HepG2 (cell line): ENCODE data around the gene MYD88. TPM values are rescaled to one million over a fixed set of nuclear protein-coding genes. Genes with fewer than 3 reads are reported as not detected.
A peak's percentile ranks its signal among the peaks of the same experiment; 100 is the strongest.

Experiments used
- ATF7 ChIP-seq, 2 experiments: fragments of 450-650 bp in 1 of 2; sonication (generic) in 1 of 2; formaldehyde crosslinking in 1 of 2; IDR thresholded peaks; 2 replicates each; pipeline versions ENCODE4 v1.4.0 to v1.6.1; 2016 to 2020; ENCODE audit warnings: antibody characterized with exemption in 1 of 2, mild to moderate bottlenecking in 1 of 2, missing genetic modification reagents in 1 of 2
- BORCS8-MEF2B ChIP-seq: sonication (generic); formaldehyde crosslinking; IDR thresholded peaks from 2 replicates; pipeline ENCODE4 v1.8.0; 2022; ENCODE audit warnings: mild to moderate bottlenecking, missing genetic modification reagents
- CBX1 ChIP-seq: IDR thresholded peaks from one replicate; pipeline ENCODE4 v1.6.1; 2016; ENCODE audit warnings: antibody characterized with exemption, low read depth
- CCAR2 ChIP-seq: fragments of 200-400 bp; formaldehyde crosslinking; optimal IDR thresholded peaks from 2 replicates; pipeline ENCODE3; 2018; ENCODE audit warnings: low read depth, mild to moderate bottlenecking, low read length, moderate library complexity
- DR1 ChIP-seq: sonication (generic); formaldehyde crosslinking; IDR thresholded peaks from 2 replicates; pipeline ENCODE4 v1.8.0; 2021; ENCODE audit warnings: mild to moderate bottlenecking, missing genetic modification reagents, inconsistent platforms
- ERF ChIP-seq: IDR thresholded peaks from 2 replicates; pipeline ENCODE4 v1.6.1; 2018; ENCODE audit warnings: missing biosample characterization, missing genetic modification reagents
- FOXP1 ChIP-seq, 2 experiments: fragments of 450-650 bp in 1 of 2; IDR thresholded peaks; 2 replicates each; pipeline ENCODE4 v1.6.1; 2017 to 2018; ENCODE audit warnings: antibody characterized with exemption in 1 of 2
- GMEB1 ChIP-seq: sonication (generic); formaldehyde crosslinking; IDR thresholded peaks from 2 replicates; pipeline ENCODE4 v1.5.1; 2020; ENCODE audit warnings: missing genetic modification reagents, mild to moderate bottlenecking, borderline replicate concordance
- HIC2 ChIP-seq: sonication (generic); formaldehyde crosslinking; IDR thresholded peaks from 2 replicates; pipeline ENCODE4 v1.9.0; 2022; ENCODE audit warnings: low read depth, missing genetic modification reagents
- KLF11 ChIP-seq: IDR thresholded peaks from 2 replicates; pipeline ENCODE4 v1.6.1; 2016; ENCODE audit warnings: missing compliant biosample characterization
- PATZ1 ChIP-seq: sonication (generic); formaldehyde crosslinking; IDR thresholded peaks from 2 replicates; pipeline ENCODE4 v1.4.0; 2020; ENCODE audit warnings: missing genetic modification reagents
- RBM39 ChIP-seq: fragments of 200-400 bp; formaldehyde crosslinking; IDR thresholded peaks from one replicate; pipeline ENCODE4 v1.6.1; 2018; ENCODE audit warnings: antibody characterized with exemption, mild to moderate bottlenecking, low read depth, low read length; ENCODE audit not compliant: poor library complexity, severe bottlenecking
- TRIM24 ChIP-seq: sonication (generic); formaldehyde crosslinking; IDR thresholded peaks from 2 replicates; pipeline ENCODE4 v1.8.0; 2022; ENCODE audit warnings: mild to moderate bottlenecking, missing genetic modification reagents
- YEATS2 ChIP-seq: sonication (generic); formaldehyde crosslinking; IDR thresholded peaks from 2 replicates; pipeline ENCODE4 v1.4.0; 2020; ENCODE audit warnings: missing genetic modification reagents, borderline replicate concordance
- ZNF326 ChIP-seq: sonication (generic); formaldehyde crosslinking; IDR thresholded peaks from 2 replicates; pipeline ENCODE4 v1.4.0; 2020; ENCODE audit warnings: missing genetic modification reagents, borderline replicate concordance
- ZNF337 ChIP-seq: sonication (generic); formaldehyde crosslinking; IDR thresholded peaks from 2 replicates; pipeline ENCODE4 v1.5.1; 2020; ENCODE audit warnings: missing genetic modification reagents, low read depth, mild to moderate bottlenecking, borderline replicate concordance
- ZNF430 ChIP-seq: sonication (generic); formaldehyde crosslinking; IDR thresholded peaks from 2 replicates; pipeline ENCODE4 v1.9.0; 2021; ENCODE audit warnings: mild to moderate bottlenecking, missing genetic modification reagents
- ZNF530 ChIP-seq: sonication (generic); formaldehyde crosslinking; IDR thresholded peaks from 2 replicates; pipeline ENCODE4 v1.5.0; 2020; ENCODE audit warnings: low read depth, mild to moderate bottlenecking, missing genetic modification reagents
- ZNF564 ChIP-seq: sonication (generic); formaldehyde crosslinking; IDR thresholded peaks from 2 replicates; pipeline ENCODE4 v1.8.1; 2023; ENCODE audit warnings: mild to moderate bottlenecking, missing genetic modification reagents
- ZNF567 ChIP-seq: sonication (generic); formaldehyde crosslinking; IDR thresholded peaks from 2 replicates; pipeline ENCODE4 v1.8.1; 2023; ENCODE audit warnings: mild to moderate bottlenecking, missing genetic modification reagents, borderline replicate concordance
- ZNF605 ChIP-seq: sonication (generic); formaldehyde crosslinking; IDR thresholded peaks from 2 replicates; pipeline ENCODE4 v1.8.0; 2022; ENCODE audit warnings: mild to moderate bottlenecking, missing genetic modification reagents
- ZNF652 ChIP-seq: IDR thresholded peaks from 2 replicates; pipeline ENCODE4 v1.6.1; 2016; ENCODE audit warnings: low read depth, borderline replicate concordance
- ZNF772 ChIP-seq: sonication (generic); formaldehyde crosslinking; IDR thresholded peaks from 2 replicates; pipeline ENCODE4 v1.5.0; 2020; ENCODE audit warnings: mild to moderate bottlenecking, missing genetic modification reagents
- ZSCAN9 ChIP-seq: IDR thresholded peaks from 2 replicates; pipeline ENCODE4 v1.6.1; 2016; ENCODE audit warnings: borderline replicate concordance
- polyA plus RNA-seq, 8 experiments: library from polyadenylated mRNA; depleted of rRNA in 3 of 8; stranded (reverse) in 7 of 8; unstranded in 1 of 8; fragments of >200 nt; fragmentation: Illumina TruSeq in 4 of 8; extraction: Trizol in 4 of 8; gene quantifications; 2 replicates each; pipeline versions ENCODE4 v1.2.1 to v1.2.3, GENCODE V29; 2011 to 2016; ENCODE audit warnings: low read depth in 4 of 8, missing spikeins in 1 of 8, mixed read lengths in 1 of 8; ENCODE audit not compliant: insufficient read depth in 1 of 8
- total RNA-seq, 5 experiments: library from RNA; depleted of rRNA; stranded (reverse); fragments of >200 nt; fragmentation: Illumina TruSeq; extraction: Trizol; gene quantifications; 2 replicates each; pipeline ENCODE4 v1.2.3, GENCODE V29; 2016; ENCODE audit warnings: low read depth in 1 of 5

Gene MYD88
- total and polyA plus RNA-seq, 2 of the 13 experiments (the other 11 are each of a cell fraction or from before 2014, with no cell fraction given): 7.6 to 32.7 TPM

GRCh38 chr3:38136777-38137614 lies 1.5 kb upstream of the MYD88 start, which contains the start of gene ACAA1 (continued):
- TF ChIP-seq PATZ1 (CRISPR knock-in tag) (peak; percentile 32; the same call in 1 of the 2 replicates), KLF11 (CRISPR knock-in tag) (no peak), CBX1 (peak; percentile 20), ZNF652 (no peak), HIC2 (CRISPR knock-in tag) (no peak), ZNF430 (CRISPR knock-in tag) (peak; percentile 77; the same call in 1 of the 2 replicates), CCAR2 (peak; percentile 23), ZSCAN9 (peak; percentile 61), GMEB1 (CRISPR knock-in tag) (peak; percentile 62; the same call in 1 of the 2 replicates), ATF7 (IDR thresholded peaks at IDR 0.05) (no peak), ATF7 (CRISPR knock-in tag; IDR thresholded peaks at IDR 0.05) (no peak), TRIM24 (CRISPR knock-in tag) (no peak), BORCS8-MEF2B (CRISPR knock-in tag) (peak; percentile 69; the same call in 1 of the 2 replicates), ZNF530 (CRISPR knock-in tag) (no peak), ZNF772 (CRISPR knock-in tag) (no peak; the same call in 1 of the 2 replicates), ZNF567 (CRISPR knock-in tag) (peak; percentile 18; the same call in 1 of the 2 replicates), ERF (CRISPR knock-in tag) (peak; percentile 56; the same call in 1 of the 2 replicates), FOXP1 (IDR thresholded peaks at IDR 0.05) (no peak), FOXP1 (CRISPR knock-in tag; IDR thresholded peaks at IDR 0.05) (no peak), ZNF564 (no peak; the same call in 1 of the 2 replicates), ZNF605 (CRISPR knock-in tag) (peak; percentile 73; the same call in 1 of the 2 replicates), ZNF326 (CRISPR knock-in tag) (no peak), DR1 (CRISPR knock-in tag) (peak; percentile 98), YEATS2 (peak; percentile 23; the same call in 1 of the 2 replicates), ZNF337 (CRISPR knock-in tag) (0 out of 2 replicates have a peak, but pooled peaks have one; percentile 80), RBM39 (no peak)
